Endothelial cell of umbilical vein (primary cell): ENCODE data around the gene COL6A2. TPM values are rescaled to one million over a fixed set of nuclear protein-coding genes. Genes with fewer than 3 reads are reported as not detected.

Experiments used
- BruUV-seq: library from RNA; stranded (reverse); fragments of 400-500 nt; replicated peaks from 2 replicates; lab custom pipeline; 2021; lab: Mats Ljungman, UMichigan
- CTCF ChIA-PET: fragments of 300-600, 350-600 bp; sonication (Branson Sonifier 250); formaldehyde crosslinking; loops from one replicate; lab custom pipeline; 2021; ENCODE audit warnings: antibody characterized with exemption, inconsistent platforms; lab: Charles Lee
- POLR2A ChIA-PET: fragments of 300-600, 350-600 bp; sonication (Branson Sonifier 250); formaldehyde crosslinking; loops from one replicate; lab custom pipeline; 2021; ENCODE audit warnings: antibody characterized with exemption, inconsistent platforms; lab: Charles Lee
- DNase-seq: peaks from one replicate; pipeline ENCODE4 v3.0.0-alpha.2; 2011; ENCODE audit warnings: low read depth, low spot score
- FAIRE-seq: peaks from 2 replicates; lab custom pipeline; 2011; peaks lifted over from hg19 to GRCh38; lab: Jason Lieb, UNC
- H2AFZ ChIP-seq: 2 replicates; pipeline ENCODE4 v1.6.0; 2012; ENCODE audit warnings: low read depth, low read length, control low read depth, inconsistent platforms
- H3K27ac ChIP-seq: 2 replicates; pipeline ENCODE4 v1.5.1; 2011; ENCODE audit warnings: low read depth, mild to moderate bottlenecking, control low read depth, low read length, moderate library complexity; ENCODE audit not compliant: insufficient read depth
- H3K27me3 ChIP-seq, 2 experiments: 2 replicates each; pipeline versions ENCODE4 v1.6.0 to v1.6.1; 2011; ENCODE audit warnings: low read length in 2 of 2, mixed read lengths in 1 of 2; ENCODE audit not compliant: control insufficient read depth in 2 of 2, insufficient read depth in 2 of 2
- H3K36me3 ChIP-seq, 2 experiments: 2 replicates in 1 of 2; 3 replicates in 1 of 2; pipeline ENCODE4 v1.5.1; 2011; ENCODE audit warnings: low read length in 2 of 2, mild to moderate bottlenecking in 1 of 2, moderate library complexity in 1 of 2; ENCODE audit not compliant: control insufficient read depth in 2 of 2, insufficient read depth in 2 of 2; ENCODE audit errors: extremely low read depth in 1 of 2
- H3K4me1 ChIP-seq: 3 replicates; pipeline ENCODE4 v1.5.1; 2011; ENCODE audit warnings: mild to moderate bottlenecking, low read length; ENCODE audit not compliant: control insufficient read depth, insufficient read depth; ENCODE audit errors: extremely low read depth
- H3K4me2 ChIP-seq: 2 replicates; pipeline ENCODE4 v1.6.1; 2011; ENCODE audit warnings: low read length, control low read depth, mixed read lengths; ENCODE audit not compliant: insufficient read depth
- H3K4me3 ChIP-seq, 3 experiments: fragments of 200-600 bp in 1 of 3; sonication (generic), shearing (Covaris generic) in 1 of 3; replicated peaks in 1 of 3; 2 replicates each; pipeline ENCODE4 v1.5.1; 2011 to 2016; ENCODE audit warnings: control low read depth in 3 of 3, low read length in 3 of 3, mild to moderate bottlenecking in 2 of 3, inconsistent platforms in 1 of 3, low read depth in 1 of 3, moderate library complexity in 1 of 3; ENCODE audit not compliant: insufficient read depth in 1 of 3
- H3K79me2 ChIP-seq: 2 replicates; pipeline ENCODE4 v1.6.0; 2012; ENCODE audit warnings: low read length, inconsistent platforms; ENCODE audit not compliant: control insufficient read depth, insufficient read depth
- H3K9ac ChIP-seq: replicated peaks from 2 replicates; pipeline ENCODE3; 2011; ENCODE audit warnings: low read length, control low read depth; ENCODE audit not compliant: insufficient read depth; ENCODE audit errors: extremely low read depth
- H3K9me1 ChIP-seq: replicated peaks from 3 replicates; pipeline ENCODE4 v1.6.0; 2011; ENCODE audit warnings: mild to moderate bottlenecking, low read length; ENCODE audit not compliant: control insufficient read depth, insufficient read depth; ENCODE audit errors: extremely low read depth
- H3K9me3 ChIP-seq: replicated peaks from 2 replicates; pipeline ENCODE4 v1.5.1; 2012; ENCODE audit warnings: low read length, inconsistent platforms; ENCODE audit not compliant: control insufficient read depth, insufficient read depth
- H4K20me1 ChIP-seq: replicated peaks from 2 replicates; pipeline ENCODE3; 2011; ENCODE audit warnings: mild to moderate bottlenecking, low read length; ENCODE audit not compliant: control insufficient read depth, insufficient read depth; ENCODE audit errors: extremely low read depth
- CTCF ChIP-seq, 2 donors: IDR thresholded peaks; 1 replicate in 1 of 2; 2 replicates in 1 of 2; pipeline ENCODE4 v1.5.1; 2011; ENCODE audit warnings: low read length in 2 of 2, mild to moderate bottlenecking in 2 of 2, moderate library complexity in 2 of 2, control low read depth in 1 of 2, inconsistent platforms in 1 of 2, low read depth in 1 of 2; ENCODE audit not compliant: insufficient read depth in 1 of 2; ENCODE audit errors: extremely low read depth in 1 of 2
- EZH2 ChIP-seq: IDR thresholded peaks from 2 replicates; pipeline ENCODE4 v1.6.1; 2012; ENCODE audit warnings: borderline replicate concordance, low read depth, mild to moderate bottlenecking, moderate library complexity, low read length, inconsistent platforms; ENCODE audit not compliant: severe bottlenecking
- FOS ChIP-seq: IDR thresholded peaks from 2 replicates; pipeline ENCODE4 v1.6.1; 2011; ENCODE audit warnings: mild to moderate bottlenecking, low read length, moderate library complexity, borderline replicate concordance; ENCODE audit not compliant: insufficient read depth
- GATA2 ChIP-seq: IDR thresholded peaks from 2 replicates; pipeline ENCODE4 v1.7.0; 2011; ENCODE audit warnings: low read depth, mild to moderate bottlenecking, moderate library complexity, mixed read lengths, low read length; ENCODE audit not compliant: insufficient read length, insufficient read depth
- JUN ChIP-seq: IDR thresholded peaks from 2 replicates; pipeline ENCODE4 v1.6.1; 2011; ENCODE audit warnings: borderline replicate concordance, low read depth; ENCODE audit not compliant: insufficient read length, insufficient read depth
- MAX ChIP-seq: IDR thresholded peaks from 2 replicates; pipeline ENCODE4 v1.6.1; 2011; ENCODE audit not compliant: insufficient read depth, insufficient read length
- MYC ChIP-seq: IDR thresholded peaks from one replicate; pipeline ENCODE4 v1.6.1; 2011; ENCODE audit warnings: mild to moderate bottlenecking, low read depth, low read length
- POLR2A ChIP-seq: IDR thresholded peaks from 2 replicates; pipeline ENCODE4 v1.6.1; 2012; ENCODE audit warnings: low read depth, mild to moderate bottlenecking, control low read depth, low read length
- POLR2AphosphoS5 ChIP-seq: IDR thresholded peaks from 2 replicates; pipeline ENCODE4 v1.6.1; 2012; ENCODE audit warnings: low read depth, mild to moderate bottlenecking, control low read depth, low read length, moderate library complexity; ENCODE audit not compliant: insufficient read depth
- dilution Hi-C: fragments of 300-500 bp; cut with MboI; formaldehyde crosslinking; loops from one replicate; pipeline ENCODE4 v1.15.0; 2019; ENCODE audit warnings: low sequenced_read_pairs; ENCODE audit not compliant: extremely low pct_ligation_motif_present
- intact Hi-C: fragments of 100-400 bp; cut with micrococcal nuclease; formaldehyde crosslinking; loops from one replicate; pipeline ENCODE4 v1.10.0; 2022
- polyA plus RNA-seq, 4 experiments: library from polyadenylated mRNA; depleted of rRNA in 3 of 4; stranded (reverse) in 3 of 4; unstranded in 1 of 4; fragments of >200 nt; gene quantifications; 2 replicates each; pipeline versions ENCODE4 v1.2.1 to v1.2.3, GENCODE V29; 2011 to 2012; ENCODE audit warnings: missing spikeins in 1 of 4
- total RNA-seq: library from RNA; stranded (reverse); gene quantifications from 2 replicates; pipeline ENCODE4 v1.2.3, GENCODE V29; 2021

Gene COL6A2
- total and polyA plus RNA-seq, 2 donors (not counting 3 experiments of a cell fraction or from before 2014, with no cell fraction given), result 3.4 to 6.1 TPM

GRCh38 chr21:46082963-46083790 is 14.7 kb upstream of the COL6A2 start:
- Histone ChIP-seq H3K9ac (no peak overlapping the region), H3K27me3 (peaks cover 0 to 2% of the 10 kb centered on the region in 2 experiments), H3K4me1 (no peaks in the 10 kb centered on the region), H3K27ac (no peak overlapping the region), H3K79me2 (no peaks in the 10 kb centered on the region), H2AFZ (no peak overlapping the region), H4K20me1 (no peaks in the 10 kb centered on the region), H3K9me1 (no peaks in the 10 kb centered on the region), H3K9me3 (no peaks in the 10 kb centered on the region), H3K4me2 (no peak overlapping the region), H3K4me3 (no peak overlapping the region), H3K36me3 (no peaks in the 10 kb centered on the region)
- intact Hi-C loops, result no loop called here
- FAIRE-seq (no peak), DNase-seq (no peak)
- ChIA-PET POLR2A (no interaction called here), CTCF (no interaction called here)
- TF ChIP-seq JUN (no peak), EZH2 (no peak), FOS (no peak), MAX (no peak), CTCF (IDR thresholded peaks at IDR 0.05; ENCODE audit: extremely low read depth in 1 of 2, insufficient read depth in 1 of 2, low read depth in 1 of 2, low read length in 2 of 2) (no peak), MYC (no peak), POLR2A (no peak), GATA2 (no peak), POLR2AphosphoS5 (no peak)
- dilution Hi-C loops, result no loop called here
- BruUV-seq, result no TSS peak
